Measurements from ENCODE around the gene SF1.
A peak's percentile ranks its signal among the peaks of the same experiment; 100 is the strongest.

DNA sequence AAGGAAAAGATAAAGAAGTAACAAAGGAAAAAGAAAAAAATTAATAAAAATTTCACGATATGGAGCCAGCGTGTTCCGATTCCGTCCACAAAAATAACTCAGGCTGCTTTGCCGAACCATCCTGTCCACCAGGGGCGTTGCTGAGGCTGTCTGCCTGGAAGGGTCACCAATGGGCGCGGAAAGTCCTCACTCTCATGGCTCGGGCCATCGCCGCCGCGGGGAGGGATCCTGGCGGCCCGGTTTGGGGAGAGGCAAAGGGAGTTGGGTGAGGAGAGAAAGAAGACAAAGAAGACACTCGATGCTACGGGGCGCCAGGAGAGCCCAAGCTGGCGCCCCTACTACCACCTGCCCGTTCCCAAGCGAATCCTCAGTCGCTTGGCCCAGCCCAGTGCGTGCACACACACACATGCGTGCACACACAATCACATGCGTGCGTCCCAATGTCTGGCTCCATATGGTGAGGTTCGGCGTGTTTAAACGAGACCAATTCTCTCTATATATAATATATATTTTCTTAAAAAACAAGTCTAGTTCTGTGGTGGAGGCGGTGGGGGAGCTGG lies 13.0 kb downstream of the SF1 start:
- TF ChIP-seq CTCF (IDR thresholded peaks at IDR 0.05), result peak in 4 of 6 experiments; percentile 20 to 28 (median 24)
- no peak for TF ChIP-seq POLR2A (IDR thresholded peaks at IDR 0.05)

Measured in adrenal gland (tissue), 5 donors.